ENCODE results near the gene MAP4.

Gene MAP4

GRCh38 chr3:47872916-47873315, 143.3 kb downstream of the MAP4 start:
- peaks cover 57 to 61% of the 10 kb centered on the region in 2 donors for H3K36me3 ChIP-seq (ENCODE audit: control insufficient read depth in 2 of 2, insufficient read depth in 2 of 2, low read length in 2 of 2)
- H3K9ac ChIP-seq (ENCODE audit: low read depth in 1 of 2, low read length in 2 of 2) = no peak overlapping the region
- no peaks in the 10 kb centered on the region for H3K27me3 ChIP-seq (ENCODE audit: control insufficient read depth in 2 of 2, insufficient read depth in 2 of 2, low read length in 2 of 2)
- H3K4me3 ChIP-seq (ENCODE audit: low read length in 2 of 2) = no peak overlapping the region
- H3K9me3 ChIP-seq (ENCODE audit: control insufficient read depth in 2 of 2, low read length in 2 of 2) = no peaks in the 10 kb centered on the region
- no peaks in the 10 kb centered on the region for H3K4me1 ChIP-seq (ENCODE audit: control insufficient read depth in 2 of 2, insufficient read depth in 2 of 2, low read length in 2 of 2)
- no peak overlapping the region for H3K27ac ChIP-seq (ENCODE audit: low read depth in 2 of 2, low read length in 2 of 2)

DNA sequence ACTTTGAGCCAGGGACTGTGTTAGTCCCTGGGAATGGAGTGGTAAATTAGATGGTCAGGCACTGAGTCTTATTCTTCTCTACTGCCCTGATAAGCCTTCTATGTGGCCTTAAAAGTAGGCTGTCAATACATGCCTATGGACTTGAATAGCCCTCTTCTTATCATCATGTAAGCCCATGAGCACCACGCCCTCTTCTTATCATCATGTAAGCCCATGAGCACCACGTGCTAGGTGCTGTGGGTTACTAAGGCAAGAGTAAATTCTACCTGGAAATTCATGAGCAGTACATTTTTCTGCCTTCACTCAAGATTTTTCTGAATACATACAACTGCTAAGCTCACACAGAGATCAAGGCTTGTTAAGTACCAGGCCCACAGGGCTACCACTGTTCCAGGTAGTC, 144.8 kb downstream of the MAP4 start:
- no peak overlapping the region for H3K27ac ChIP-seq (ENCODE audit: low read depth in 2 of 2, low read length in 2 of 2)
- no peaks in the 10 kb centered on the region for H3K9me3 ChIP-seq (ENCODE audit: control insufficient read depth in 2 of 2, low read length in 2 of 2)
- H3K27me3 ChIP-seq (ENCODE audit: control insufficient read depth in 2 of 2, insufficient read depth in 2 of 2, low read length in 2 of 2) = no peaks in the 10 kb centered on the region
- H3K4me3 ChIP-seq (ENCODE audit: low read length in 2 of 2) = no peak overlapping the region
- H3K4me1 ChIP-seq (ENCODE audit: control insufficient read depth in 2 of 2, insufficient read depth in 2 of 2, low read length in 2 of 2) = no peaks in the 10 kb centered on the region
- H3K9ac ChIP-seq (ENCODE audit: low read depth in 1 of 2, low read length in 2 of 2) = no peak overlapping the region
- H3K36me3 ChIP-seq (ENCODE audit: control insufficient read depth in 2 of 2, insufficient read depth in 2 of 2, low read length in 2 of 2) = peaks cover 70 to 71% of the 10 kb centered on the region in 2 donors

DNA sequence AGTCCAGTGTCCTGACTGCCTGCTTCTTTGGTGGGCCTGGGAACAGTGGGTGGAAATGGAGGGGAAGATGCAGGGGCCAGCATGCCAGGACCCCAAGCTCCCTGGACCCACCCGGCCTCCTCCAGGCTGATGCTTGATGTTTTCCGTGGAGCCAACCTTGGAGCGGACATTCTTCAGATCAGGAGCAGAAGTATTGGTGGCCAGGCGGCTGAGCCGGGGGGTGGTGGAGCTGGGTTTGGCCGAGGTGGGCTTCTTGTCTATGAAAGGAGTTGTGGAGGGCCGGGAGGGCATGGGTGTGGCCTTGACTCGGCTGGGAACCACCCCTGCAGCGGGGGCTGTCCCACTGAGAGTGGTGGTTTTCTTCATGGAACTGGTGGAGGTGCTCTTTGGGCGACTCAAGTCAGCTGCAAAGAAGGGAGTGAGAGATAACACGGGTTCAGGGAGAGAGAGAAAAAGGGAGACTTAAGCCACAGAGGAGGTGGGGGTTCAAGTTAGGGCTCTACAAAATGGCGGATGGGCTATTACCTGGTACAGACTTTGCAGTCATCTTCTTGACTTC, 145.4 kb downstream of the MAP4 start:
- Histone ChIP-seq H3K27me3 (ENCODE audit: control insufficient read depth in 2 of 2, insufficient read depth in 2 of 2, low read length in 2 of 2) (no peaks in the 10 kb centered on the region), H3K9me3 (ENCODE audit: control insufficient read depth in 2 of 2, low read length in 2 of 2) (no peaks in the 10 kb centered on the region), H3K4me1 (ENCODE audit: control insufficient read depth in 2 of 2, insufficient read depth in 2 of 2, low read length in 2 of 2) (no peaks in the 10 kb centered on the region), H3K27ac (ENCODE audit: low read depth in 2 of 2, low read length in 2 of 2) (no peak overlapping the region), H3K4me3 (ENCODE audit: low read length in 2 of 2) (no peak overlapping the region), H3K9ac (ENCODE audit: low read depth in 1 of 2, low read length in 2 of 2) (no peak overlapping the region), H3K36me3 (ENCODE audit: control insufficient read depth in 2 of 2, insufficient read depth in 2 of 2, low read length in 2 of 2) (peaks cover 71% of the 10 kb centered on the region in 2 donors)

GRCh38 chr3:47870156-47870555, 146.1 kb downstream of the MAP4 start:
- peaks cover 69 to 71% of the 10 kb centered on the region in 2 donors for H3K36me3 ChIP-seq (ENCODE audit: control insufficient read depth in 2 of 2, insufficient read depth in 2 of 2, low read length in 2 of 2)
- no peak overlapping the region for H3K4me3 ChIP-seq (ENCODE audit: low read length in 2 of 2)
- no peaks in the 10 kb centered on the region for H3K9me3 ChIP-seq (ENCODE audit: control insufficient read depth in 2 of 2, low read length in 2 of 2)

GRCh38 chr3:47868306-47868705, 147.9 kb downstream of the MAP4 start:
- no peak overlapping the region for H3K4me3 ChIP-seq (ENCODE audit: low read length in 2 of 2)
- H3K4me1 ChIP-seq (ENCODE audit: control insufficient read depth in 2 of 2, insufficient read depth in 2 of 2, low read length in 2 of 2) = no peaks in the 10 kb centered on the region
- H3K27ac ChIP-seq (ENCODE audit: low read depth in 2 of 2, low read length in 2 of 2) = no peak overlapping the region
- H3K9ac ChIP-seq (ENCODE audit: low read depth in 1 of 2, low read length in 2 of 2) = no peak overlapping the region
- H3K9me3 ChIP-seq (ENCODE audit: control insufficient read depth in 2 of 2, low read length in 2 of 2) = no peaks in the 10 kb centered on the region
- H3K27me3 ChIP-seq (ENCODE audit: control insufficient read depth in 2 of 2, insufficient read depth in 2 of 2, low read length in 2 of 2) = no peaks in the 10 kb centered on the region
- peaks cover 70 to 73% of the 10 kb centered on the region in 2 donors for H3K36me3 ChIP-seq (ENCODE audit: control insufficient read depth in 2 of 2, insufficient read depth in 2 of 2, low read length in 2 of 2)

More at GRCh38 chr3:47870156-47870555, 146.1 kb downstream of the MAP4 start:
- H3K27me3 ChIP-seq (ENCODE audit: control insufficient read depth in 2 of 2, insufficient read depth in 2 of 2, low read length in 2 of 2) = no peaks in the 10 kb centered on the region
- no peak overlapping the region for H3K27ac ChIP-seq (ENCODE audit: low read depth in 2 of 2, low read length in 2 of 2)
- H3K4me1 ChIP-seq (ENCODE audit: control insufficient read depth in 2 of 2, insufficient read depth in 2 of 2, low read length in 2 of 2) = no peaks in the 10 kb centered on the region
- H3K9ac ChIP-seq (ENCODE audit: low read depth in 1 of 2, low read length in 2 of 2) = no peak overlapping the region

- no peaks in the 10 kb centered on the region for H3K9me3 ChIP-seq (ENCODE audit: control insufficient read depth in 2 of 2, low read length in 2 of 2)
- no peak overlapping the region for H3K27ac ChIP-seq (ENCODE audit: low read depth in 2 of 2, low read length in 2 of 2)
- H3K4me3 ChIP-seq (ENCODE audit: low read length in 2 of 2) = no peak overlapping the region
- H3K27me3 ChIP-seq (ENCODE audit: control insufficient read depth in 2 of 2, insufficient read depth in 2 of 2, low read length in 2 of 2) = no peaks in the 10 kb centered on the region
- peaks cover 65 to 73% of the 10 kb centered on the region in 2 donors for H3K36me3 ChIP-seq (ENCODE audit: control insufficient read depth in 2 of 2, insufficient read depth in 2 of 2, low read length in 2 of 2)
- H3K4me1 ChIP-seq (ENCODE audit: control insufficient read depth in 2 of 2, insufficient read depth in 2 of 2, low read length in 2 of 2) = no peaks in the 10 kb centered on the region
- no peak overlapping the region for H3K9ac ChIP-seq (ENCODE audit: low read depth in 1 of 2, low read length in 2 of 2)
Measured at GRCh38 chr3:47867451-47868044, 148.7 kb downstream of the MAP4 start.

GRCh38 chr3:47865192-47865591, 151.0 kb downstream of the MAP4 start:
- peaks cover 52 to 60% of the 10 kb centered on the region in 2 donors for H3K36me3 ChIP-seq (ENCODE audit: control insufficient read depth in 2 of 2, insufficient read depth in 2 of 2, low read length in 2 of 2)

GRCh38 chr3:47863391-47864128, 152.7 kb downstream of the MAP4 start:
- no peaks in the 10 kb centered on the region for H3K9me3 ChIP-seq (ENCODE audit: control insufficient read depth in 2 of 2, low read length in 2 of 2)
- H3K4me3 ChIP-seq (ENCODE audit: low read length in 2 of 2) = no peak overlapping the region
- peaks cover 44 to 52% of the 10 kb centered on the region in 2 donors for H3K36me3 ChIP-seq (ENCODE audit: control insufficient read depth in 2 of 2, insufficient read depth in 2 of 2, low read length in 2 of 2)
- no peak overlapping the region for H3K9ac ChIP-seq (ENCODE audit: low read depth in 1 of 2, low read length in 2 of 2)
- no peaks in the 10 kb centered on the region for H3K27me3 ChIP-seq (ENCODE audit: control insufficient read depth in 2 of 2, insufficient read depth in 2 of 2, low read length in 2 of 2)
- no peaks in the 10 kb centered on the region for H3K4me1 ChIP-seq (ENCODE audit: control insufficient read depth in 2 of 2, insufficient read depth in 2 of 2, low read length in 2 of 2)
- no peak overlapping the region for H3K27ac ChIP-seq (ENCODE audit: low read depth in 2 of 2, low read length in 2 of 2)

More at GRCh38 chr3:47865192-47865591, 151.0 kb downstream of the MAP4 start:
- Histone ChIP-seq H3K27ac (ENCODE audit: low read depth in 2 of 2, low read length in 2 of 2) (no peak overlapping the region), H3K9me3 (ENCODE audit: control insufficient read depth in 2 of 2, low read length in 2 of 2) (no peaks in the 10 kb centered on the region), H3K27me3 (ENCODE audit: control insufficient read depth in 2 of 2, insufficient read depth in 2 of 2, low read length in 2 of 2) (no peaks in the 10 kb centered on the region), H3K4me1 (ENCODE audit: control insufficient read depth in 2 of 2, insufficient read depth in 2 of 2, low read length in 2 of 2) (no peaks in the 10 kb centered on the region), H3K4me3 (ENCODE audit: low read length in 2 of 2) (no peak overlapping the region), H3K9ac (ENCODE audit: low read depth in 1 of 2, low read length in 2 of 2) (no peak overlapping the region)

GRCh38 chr3:47859956-47860605, 156.1 kb downstream of the MAP4 start:
- no peak overlapping the region for H3K9ac ChIP-seq (ENCODE audit: low read depth in 1 of 2, low read length in 2 of 2)
- H3K4me1 ChIP-seq (ENCODE audit: control insufficient read depth in 2 of 2, insufficient read depth in 2 of 2, low read length in 2 of 2) = no peaks in the 10 kb centered on the region
- H3K9me3 ChIP-seq (ENCODE audit: control insufficient read depth in 2 of 2, low read length in 2 of 2) = no peaks in the 10 kb centered on the region
- no peak overlapping the region for H3K27ac ChIP-seq (ENCODE audit: low read depth in 2 of 2, low read length in 2 of 2)
- H3K27me3 ChIP-seq (ENCODE audit: control insufficient read depth in 2 of 2, insufficient read depth in 2 of 2, low read length in 2 of 2) = no peaks in the 10 kb centered on the region
- no peak overlapping the region for H3K4me3 ChIP-seq (ENCODE audit: low read length in 2 of 2)
- H3K36me3 ChIP-seq (ENCODE audit: control insufficient read depth in 2 of 2, insufficient read depth in 2 of 2, low read length in 2 of 2) = peaks cover 38 to 44% of the 10 kb centered on the region in 2 donors

DNA sequence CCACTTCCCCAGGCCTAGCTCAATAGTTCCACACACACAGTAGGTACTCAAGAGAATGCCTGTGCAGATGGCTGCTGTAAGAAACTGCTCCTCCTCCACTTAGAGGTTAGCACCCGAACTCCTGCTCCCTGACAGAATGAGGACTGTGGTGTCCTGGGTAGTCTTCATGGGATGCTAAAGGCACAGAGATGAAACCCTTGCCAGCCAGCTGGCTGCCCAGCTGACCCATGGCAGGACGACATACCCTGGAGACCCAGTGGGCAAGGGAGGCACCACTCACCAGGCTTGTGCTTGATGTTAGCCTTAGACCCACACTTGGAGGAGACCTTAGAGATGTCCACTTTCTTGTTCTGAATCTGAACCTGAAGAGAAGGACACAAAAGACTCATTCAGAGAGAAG, 159.1 kb downstream of the MAP4 start:
- H3K9ac ChIP-seq (ENCODE audit: low read depth in 1 of 2, low read length in 2 of 2) = no peak overlapping the region
- H3K27me3 ChIP-seq (ENCODE audit: control insufficient read depth in 2 of 2, insufficient read depth in 2 of 2, low read length in 2 of 2) = no peaks in the 10 kb centered on the region
- no peak overlapping the region for H3K4me3 ChIP-seq (ENCODE audit: low read length in 2 of 2)
- H3K36me3 ChIP-seq (ENCODE audit: control insufficient read depth in 2 of 2, insufficient read depth in 2 of 2, low read length in 2 of 2) = peaks cover 43 to 44% of the 10 kb centered on the region in 2 donors
- no peaks in the 10 kb centered on the region for H3K9me3 ChIP-seq (ENCODE audit: control insufficient read depth in 2 of 2, low read length in 2 of 2)
- no peak overlapping the region for H3K27ac ChIP-seq (ENCODE audit: low read depth in 2 of 2, low read length in 2 of 2)
- H3K4me1 ChIP-seq (ENCODE audit: control insufficient read depth in 2 of 2, insufficient read depth in 2 of 2, low read length in 2 of 2) = no peaks in the 10 kb centered on the region

Measured in mucosa of rectum (tissue), 2 donors.